GM21423 (cell line): Measurements from ENCODE around the gene BRF1.

ENCODE experiments used
- ATAC-seq: cut with Tn5 transposase; IDR thresholded peaks from one replicate; pipeline ENCODE4 v1.9.1; 2021; ENCODE audit warnings: mild to moderate bottlenecking, moderate library complexity; ENCODE audit not compliant: unreplicated experiment

The BRF1 gene

GRCh38 chr14:105178868-105179140 is 122.0 kb downstream of the BRF1 start:
- no peak for ATAC-seq

- ATAC-seq, result no peak
These were observed 122.5 kb downstream of the BRF1 start for GRCh38 chr14:105178069-105178867.

- ATAC-seq, result no peak
These were observed 123.7 kb downstream of the BRF1 start for GRCh38 chr14:105177082-105177481.

GRCh38 chr14:105176513-105176912 is 124.3 kb downstream of the BRF1 start:
- ATAC-seq, result no peak

- no peak for ATAC-seq
These were observed 126.6 kb downstream of the BRF1 start for GRCh38 chr14:105173901-105174894.

GRCh38 chr14:105173145-105173544 is 127.7 kb downstream of the BRF1 start:
- ATAC-seq, result no peak

- ATAC-seq, result no peak
These were observed 128.3 kb downstream of the BRF1 start for GRCh38 chr14:105172476-105172875.

- ATAC-seq, result no peak
These were observed 129.7 kb downstream of the BRF1 start for GRCh38 chr14:105171004-105171673.

- ATAC-seq, result no peak
These were observed 130.8 kb downstream of the BRF1 start for GRCh38 chr14:105169776-105170655.

- ATAC-seq, result no peak
These were observed 131.8 kb downstream of the BRF1 start for GRCh38 chr14:105168979-105169507.

- no peak for ATAC-seq
These were observed 132.3 kb downstream of the BRF1 start, which contains the start of gene JAG2 for GRCh38 chr14:105168496-105168978. TSS of gene JAG2 (minus strand) at chr14:105168776. CDS start at chr14:105168420, 356 bp downstream.

- no peak for ATAC-seq
These were observed 132.7 kb downstream of the BRF1 start for GRCh38 chr14:105168093-105168420.

GRCh38 chr14:105167303-105168092 is 133.3 kb downstream of the BRF1 start:
- ATAC-seq, result no peak

- ATAC-seq, result no peak
These were observed 134.1 kb downstream of the BRF1 start for GRCh38 chr14:105166571-105167302.

GRCh38 chr14:105165761-105166485 is 134.9 kb downstream of the BRF1 start:
- ATAC-seq, result no peak

GRCh38 chr14:105165134-105165704 is 135.6 kb downstream of the BRF1 start:
- no peak for ATAC-seq

- ATAC-seq, result no peak
These were observed 137.6 kb downstream of the BRF1 start for GRCh38 chr14:105163040-105163742.
